UCSD-AML1 (cell line): Measurements from ENCODE around the gene ITCH.
A peak's percentile ranks its signal among the peaks of the same experiment; 100 is the strongest.

Experiments
- DNase-seq: peaks from one replicate; lab custom pipeline; 2025; ENCODE audit not compliant: unreplicated experiment; lab: John Stamatoyannopoulos, UW

The ITCH gene

DNA sequence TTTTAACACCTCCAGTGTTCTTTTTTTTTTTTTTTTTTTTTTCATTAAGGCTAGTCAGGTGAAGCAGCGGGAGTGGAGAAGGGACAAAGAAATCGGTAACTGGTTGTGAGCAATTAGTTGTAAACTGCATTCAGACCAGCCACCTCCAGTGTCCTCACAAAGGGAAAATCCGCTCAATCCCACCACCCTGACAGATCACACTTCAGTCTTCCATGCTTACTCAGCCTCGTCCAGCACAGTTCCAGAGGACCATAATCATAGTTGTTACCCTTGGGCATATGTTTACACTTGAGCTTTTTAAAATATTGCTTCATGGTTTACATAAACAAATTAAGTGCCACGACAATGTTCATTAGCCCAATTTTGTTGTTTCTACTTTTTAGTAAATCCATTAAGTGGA lies 163.4 kb downstream of the ITCH start:
- no peak for DNase-seq

DNA sequence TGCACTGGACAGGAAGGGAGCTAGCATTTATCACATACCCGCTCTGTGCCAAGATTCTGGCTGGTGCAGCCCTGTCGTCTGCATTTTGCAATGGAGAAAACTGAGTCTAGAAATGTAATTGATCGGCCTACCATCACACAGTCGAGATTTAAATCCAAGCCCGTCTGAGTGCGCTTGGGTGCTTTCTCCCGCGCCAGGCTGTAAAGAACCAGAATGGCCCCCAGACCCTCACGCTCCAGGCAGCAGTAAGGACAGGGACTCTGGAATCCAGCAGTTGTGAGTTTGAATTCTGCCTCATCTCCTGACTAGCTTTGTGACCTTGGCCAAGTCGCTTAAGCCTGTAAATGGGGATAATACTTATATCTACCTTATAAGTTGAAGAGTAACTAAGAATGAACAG lies 163.9 kb downstream of the ITCH start:
- no peak for DNase-seq

DNA sequence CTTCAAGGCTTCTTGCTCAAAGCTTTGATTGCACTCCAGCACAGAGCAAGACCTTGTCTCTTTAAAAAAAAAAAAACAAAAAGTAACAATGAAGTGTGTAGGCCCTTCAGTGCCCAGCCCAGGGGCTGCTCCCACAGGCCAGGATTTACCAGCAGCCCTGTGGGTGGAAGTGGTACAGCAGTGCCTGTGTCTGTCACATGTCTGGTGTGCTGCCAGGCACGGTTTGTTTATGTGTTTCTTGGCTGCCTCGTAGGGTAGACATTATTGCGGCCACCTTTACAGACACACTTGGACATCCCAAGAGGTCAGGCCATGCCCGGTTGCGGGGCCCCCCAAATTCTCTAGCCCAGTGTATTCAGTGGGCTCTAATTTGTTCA lies 165.8 kb downstream of the ITCH start:
- DNase-seq, result no peak

DNA sequence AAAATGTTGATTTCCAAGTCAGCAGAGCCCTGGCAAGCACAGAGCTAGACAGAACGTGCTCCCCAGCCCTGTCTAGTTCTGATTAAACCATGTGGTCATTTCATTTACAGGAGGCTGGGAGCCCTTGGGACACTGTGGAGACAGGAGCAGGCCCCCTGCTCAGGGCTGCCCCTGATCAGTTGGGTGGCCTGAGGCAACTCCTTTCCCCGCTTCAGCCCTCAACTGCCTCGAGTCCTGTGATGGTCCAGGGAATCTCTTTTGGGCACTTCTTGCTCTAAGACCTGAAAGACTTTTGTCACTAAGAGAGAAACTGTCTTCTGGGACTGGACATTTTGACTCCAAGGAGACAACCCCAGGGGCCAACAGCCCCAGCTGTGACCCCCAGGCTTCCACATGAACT lies 166.7 kb downstream of the ITCH start:
- no peak for DNase-seq

DNA sequence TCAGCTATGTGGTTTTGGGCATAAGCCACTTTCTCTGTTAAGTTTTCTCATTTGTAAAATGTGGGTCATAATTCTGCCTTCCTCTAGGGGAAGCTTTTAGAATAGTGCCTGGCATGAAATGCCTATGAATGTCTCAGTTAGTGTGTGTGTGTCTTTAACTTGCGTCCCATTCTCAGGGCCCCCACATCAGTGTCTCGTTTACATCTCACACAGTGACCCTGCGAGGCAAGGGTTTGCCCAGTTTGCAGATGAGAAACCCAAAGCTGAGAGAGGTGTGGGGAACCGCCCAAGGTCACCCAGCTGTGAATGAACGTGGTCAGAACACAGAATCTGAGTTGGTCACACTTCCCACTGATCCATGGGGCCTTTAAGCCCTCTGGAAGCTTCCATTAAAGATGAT lies 167.3 kb downstream of the ITCH start:
- no peak for DNase-seq

DNA sequence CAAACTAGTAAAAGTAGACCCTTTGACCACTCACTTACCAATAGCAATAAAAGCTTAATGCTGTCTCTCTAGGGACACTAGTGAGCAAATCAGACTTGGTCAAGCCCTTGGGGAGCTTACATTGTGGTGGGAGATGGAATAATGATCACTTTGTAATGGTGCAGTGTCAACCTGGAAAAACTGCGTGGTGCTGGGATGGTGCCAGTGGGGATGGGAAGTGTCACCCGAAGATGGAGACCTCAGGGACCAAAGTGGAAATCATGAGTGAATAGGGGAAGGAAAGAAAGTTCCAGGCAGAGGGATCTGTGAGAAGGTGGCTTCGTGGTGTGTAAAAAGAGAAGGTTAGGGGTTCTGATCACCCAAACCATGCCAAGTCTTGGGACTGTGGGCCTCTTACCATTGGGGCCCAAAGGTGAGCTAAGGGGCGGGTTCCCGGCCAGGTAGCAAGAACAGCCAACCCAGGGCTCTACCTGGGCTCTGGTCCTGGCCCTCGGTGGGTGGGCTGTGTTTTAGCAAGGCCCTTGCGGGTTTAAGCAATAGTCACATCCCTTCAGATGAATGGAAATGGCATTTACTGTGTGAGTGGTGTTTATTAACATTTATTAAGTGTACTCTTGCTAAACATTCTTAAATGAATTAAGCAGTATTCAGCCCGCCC lies 168.7 kb downstream of the ITCH start:
- no peak for DNase-seq

DNA sequence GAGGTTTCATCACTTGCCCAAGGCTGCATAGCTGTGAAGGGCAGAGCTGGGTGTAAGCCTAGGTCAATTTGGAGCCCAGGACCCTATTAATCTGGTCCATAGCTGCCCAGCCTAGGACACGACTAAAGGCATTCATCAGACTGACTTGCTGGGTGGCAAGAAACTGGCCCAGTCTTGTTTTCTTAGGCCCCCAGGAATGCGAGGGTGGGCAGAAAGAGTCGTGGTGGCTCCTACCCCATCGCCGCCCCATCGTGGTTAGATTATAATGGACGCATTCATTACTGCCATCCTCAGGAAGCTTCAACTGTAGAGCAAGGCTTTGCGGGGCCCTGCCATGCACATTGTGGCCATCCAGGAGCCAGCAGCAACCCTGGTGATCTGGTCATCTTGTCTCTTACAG lies 169.2 kb downstream of the ITCH start:
- DNase-seq, result no peak

DNA sequence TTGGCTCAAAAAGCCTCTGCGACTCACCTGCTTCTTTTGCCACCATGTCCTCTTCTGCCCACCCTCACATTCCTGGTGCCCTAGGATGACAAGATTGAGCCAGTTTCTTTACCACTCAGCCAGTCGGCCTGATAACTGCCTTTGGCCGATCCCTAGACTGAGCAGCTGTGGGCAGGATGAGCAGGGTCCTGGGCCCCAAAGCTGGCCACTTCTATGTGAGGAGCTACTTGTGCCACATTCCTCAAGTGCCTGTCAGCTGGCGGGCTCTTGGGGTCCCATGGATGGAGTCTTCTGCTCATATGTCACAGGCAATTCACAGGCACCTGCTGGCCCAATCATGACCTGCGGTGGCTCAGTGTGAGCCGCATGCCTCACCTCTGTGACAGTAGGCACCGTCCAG lies 169.7 kb downstream of the ITCH start:
- no peak for DNase-seq

DNA sequence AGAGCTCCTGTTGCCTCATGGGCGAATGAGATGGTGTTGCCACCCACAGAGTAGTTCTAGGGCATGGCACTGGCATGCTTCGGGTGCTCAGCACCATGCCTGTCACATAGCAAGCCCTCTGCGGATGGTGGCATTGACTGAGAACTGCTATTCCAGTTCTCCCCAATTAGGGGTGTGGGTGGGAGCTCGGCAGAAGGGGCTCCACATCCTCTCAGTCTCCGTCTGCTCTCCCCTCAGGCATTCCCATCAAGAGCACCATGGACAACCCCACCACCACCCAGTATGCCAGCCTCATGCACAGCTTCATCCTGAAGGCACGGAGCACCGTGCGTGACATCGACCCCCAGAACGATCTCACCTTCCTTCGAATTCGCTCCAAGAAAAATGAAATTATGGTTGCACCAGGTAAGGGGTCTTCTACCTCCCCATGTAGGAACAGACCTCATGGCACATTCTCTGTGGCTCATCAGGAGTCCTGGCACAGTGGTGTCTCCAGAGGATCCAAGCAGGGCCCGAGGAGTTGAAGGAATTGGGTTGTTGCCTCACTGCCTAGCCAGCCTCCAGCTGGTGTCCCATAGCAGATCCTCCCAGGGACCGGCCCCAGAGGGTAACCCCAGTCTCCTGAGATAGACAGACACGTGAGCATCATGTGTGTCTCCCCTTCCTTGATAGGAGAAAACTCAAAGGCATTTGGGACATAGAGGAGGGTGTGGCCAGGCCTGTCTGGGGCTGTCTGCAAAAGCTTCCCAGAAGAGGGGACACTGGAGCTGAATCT lies 171.5 kb downstream of the ITCH start:
- no peak for DNase-seq

DNA sequence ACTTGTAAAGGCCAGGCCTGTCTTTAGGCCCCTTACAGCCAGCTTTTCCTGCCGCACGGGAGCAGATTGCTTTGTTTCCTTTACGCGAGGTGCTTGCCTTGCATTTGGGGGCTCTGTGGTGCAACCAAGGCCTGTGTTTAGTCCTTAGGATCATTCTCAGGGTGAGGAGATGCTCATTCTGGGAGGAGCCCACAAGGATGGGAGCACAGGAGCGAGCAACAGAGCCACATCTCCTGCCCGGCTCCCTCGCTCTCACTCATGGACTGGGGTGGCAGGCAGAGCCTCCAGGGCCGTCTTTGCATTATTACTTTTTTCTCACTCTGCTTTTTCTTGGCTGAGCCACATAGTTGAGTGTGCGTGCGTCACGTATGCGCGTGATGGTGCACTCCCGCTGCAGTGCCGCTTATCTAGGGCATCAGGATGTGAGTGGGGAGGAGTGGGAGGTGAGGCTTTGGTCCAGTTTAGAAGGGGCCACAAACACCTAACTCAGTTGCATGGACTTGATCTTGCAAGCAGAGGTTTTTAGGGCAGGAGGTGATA lies 172.3 kb downstream of the ITCH start:
- no peak for DNase-seq

DNA sequence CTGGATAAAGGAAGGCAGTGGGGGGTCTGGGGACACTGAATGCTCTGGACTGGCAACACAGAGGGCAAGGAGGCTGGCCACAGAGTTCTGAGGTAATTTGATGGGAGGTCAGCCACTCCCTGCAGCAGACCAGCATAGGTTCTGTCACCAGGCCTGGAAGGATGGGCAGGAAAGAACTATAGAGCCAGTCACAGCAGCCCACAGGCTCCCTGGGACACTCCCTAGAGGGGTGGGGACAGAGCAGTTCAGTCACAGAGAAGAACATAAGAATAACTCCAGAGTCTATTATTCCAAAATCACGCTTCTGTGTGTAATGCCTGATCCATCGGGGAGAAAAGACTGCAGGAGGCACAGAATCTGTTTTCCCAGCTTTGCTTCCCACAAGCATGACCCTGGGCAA lies 172.8 kb downstream of the ITCH start:
- DNase-seq, result no peak

DNA sequence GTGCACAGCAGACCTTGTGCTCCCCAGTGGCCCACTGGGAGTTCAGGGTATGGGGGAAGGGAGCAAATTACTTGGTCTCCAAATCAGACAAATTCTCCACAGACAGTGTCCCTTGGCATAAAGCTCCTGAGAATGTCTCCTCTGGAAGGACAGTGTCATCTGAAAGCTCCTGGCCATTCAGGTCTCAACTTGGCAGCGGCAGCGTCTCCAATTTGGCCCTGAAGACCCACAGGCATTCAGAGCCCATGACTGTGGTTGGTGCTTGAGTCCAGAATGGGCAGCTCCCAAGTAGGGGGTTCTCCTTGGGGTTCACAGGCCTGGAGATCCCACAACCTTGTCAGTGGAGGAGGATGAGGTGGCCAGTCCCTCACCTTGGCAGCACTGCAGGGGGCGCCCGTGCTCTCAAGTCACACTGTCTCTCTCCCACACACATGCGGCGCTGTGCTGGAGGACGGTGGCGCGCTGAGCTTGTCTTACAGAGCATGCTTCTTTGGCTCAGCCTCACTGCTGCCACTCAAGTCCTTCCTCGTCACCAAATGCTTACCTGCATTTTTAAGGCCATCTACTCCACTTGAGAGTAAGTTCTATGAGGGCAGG lies 173.8 kb downstream of the ITCH start:
- DNase-seq, result peak; percentile 49

DNA sequence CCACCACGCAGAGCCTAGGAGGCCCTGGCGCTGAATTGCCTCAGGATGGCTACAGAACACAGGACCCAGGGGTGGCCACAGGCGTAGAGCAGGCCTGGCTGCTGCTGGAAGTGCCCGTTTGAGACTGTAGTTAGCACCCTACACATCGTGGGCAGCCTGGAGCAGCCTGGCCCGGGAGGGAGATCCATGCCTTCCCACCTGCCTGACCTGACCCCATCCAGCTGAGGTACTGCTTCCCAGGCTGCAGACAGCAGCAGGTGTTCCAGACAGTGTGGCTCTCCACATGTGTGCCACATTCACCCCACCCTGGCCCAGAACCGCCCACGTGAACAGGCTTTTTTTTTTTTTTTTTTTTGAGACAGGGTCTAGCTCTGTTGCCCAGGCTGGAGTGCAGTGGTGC lies 174.6 kb downstream of the ITCH start:
- no peak for DNase-seq

DNA sequence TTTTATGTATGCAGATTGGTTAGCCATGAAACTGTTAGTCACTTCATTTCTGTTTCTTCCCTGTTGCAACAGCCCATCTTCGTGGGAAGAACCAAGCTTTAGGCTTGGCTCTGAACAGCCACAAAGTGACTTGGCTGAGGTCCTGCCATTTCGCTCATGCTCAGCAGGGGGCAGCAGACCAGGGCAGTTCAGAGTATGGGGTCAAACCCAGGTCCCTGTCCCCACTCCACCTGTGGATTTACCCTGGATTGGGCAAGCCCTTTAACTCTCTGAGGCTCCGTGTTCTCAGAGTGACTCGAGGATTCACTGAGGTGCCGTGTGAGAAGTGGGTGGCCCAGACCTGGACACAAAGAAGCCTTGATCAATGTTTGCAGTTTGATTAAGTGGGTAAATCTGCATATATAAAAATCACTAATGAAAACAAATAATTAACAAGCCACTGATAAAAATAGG lies 175.6 kb downstream of the ITCH start:
- peak; percentile 45 for DNase-seq

DNA sequence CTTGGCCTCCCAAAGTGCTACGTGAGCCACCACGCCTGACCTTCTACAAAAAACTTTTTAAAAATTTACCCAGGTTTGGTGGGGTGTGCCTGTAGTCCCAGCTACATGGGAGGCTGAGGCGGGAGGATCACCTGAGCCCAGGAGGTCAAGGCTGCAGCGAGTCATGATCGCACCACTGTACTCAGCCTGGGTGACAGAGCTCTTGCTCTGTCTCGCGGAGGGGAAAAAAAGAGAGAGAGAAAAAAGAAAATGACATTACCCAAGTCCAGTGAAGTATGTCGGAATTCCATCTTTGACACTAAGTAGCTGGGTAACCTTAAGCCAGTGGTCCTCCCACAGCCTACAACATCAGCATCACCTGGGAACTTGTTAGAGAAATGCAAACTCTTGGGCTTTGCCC lies 176.7 kb downstream of the ITCH start:
- no peak for DNase-seq

DNA sequence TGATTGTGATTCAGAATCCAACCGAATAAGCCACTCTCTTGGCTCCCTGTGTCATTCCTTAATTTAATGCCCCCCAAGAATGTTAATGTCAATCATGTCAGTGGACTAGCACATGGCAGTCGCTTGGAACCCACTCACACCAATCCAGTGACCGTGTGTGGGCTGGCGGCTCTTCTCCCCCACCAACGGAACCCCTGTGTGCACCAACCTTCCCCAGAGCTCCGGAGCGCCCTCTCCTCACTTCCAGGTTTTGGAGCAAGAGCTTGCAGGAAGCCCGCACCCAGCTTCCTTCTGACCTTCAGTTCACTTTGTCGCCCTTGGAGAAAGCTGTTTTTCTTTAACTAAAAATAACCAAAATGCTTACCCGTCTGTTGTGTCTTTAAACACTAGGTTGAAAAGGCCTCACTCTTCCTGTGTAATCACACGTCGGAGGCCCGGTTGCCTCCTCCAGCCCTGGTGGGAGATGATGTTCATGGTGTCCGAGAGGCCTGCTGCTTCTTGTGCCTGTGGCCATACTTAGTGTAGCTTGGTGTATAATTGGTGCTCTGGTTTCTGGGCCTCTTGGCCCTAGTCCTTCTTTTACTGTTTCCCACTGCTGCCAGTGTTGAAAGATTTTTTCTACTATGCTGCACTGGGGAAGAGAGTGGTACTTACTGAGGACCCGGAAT lies 177.7 kb downstream of the ITCH start:
- DNase-seq, result no peak

DNA sequence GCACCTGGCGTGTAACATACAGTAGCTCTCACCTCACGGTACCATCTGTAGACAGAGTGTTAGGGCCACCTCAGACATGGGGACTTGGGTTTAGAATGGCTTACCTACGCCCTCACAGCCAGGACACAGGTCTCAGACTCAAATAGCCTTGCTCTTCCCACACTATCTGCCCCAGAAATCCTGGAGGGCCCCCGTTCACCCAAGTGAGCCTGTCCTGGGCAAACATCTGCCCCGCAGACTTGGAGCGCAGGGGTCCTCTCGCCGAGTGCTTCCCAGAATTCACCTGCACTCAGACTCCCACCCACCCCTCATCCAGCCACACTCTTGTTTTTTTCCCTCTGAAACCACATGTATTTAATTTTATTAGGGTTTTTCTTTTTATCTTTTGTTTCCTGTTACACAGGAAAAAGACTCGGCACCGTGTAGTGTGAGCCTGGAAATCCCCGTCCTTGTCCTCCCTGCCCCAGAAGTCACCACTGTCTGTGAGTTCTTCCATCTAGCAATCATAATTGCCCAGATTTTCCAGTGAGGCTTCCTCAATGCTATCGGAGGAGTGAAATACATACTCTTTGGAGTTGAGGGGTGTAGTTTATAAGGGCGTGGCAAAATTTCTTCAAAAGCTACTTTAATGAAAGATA lies 178.3 kb downstream of the ITCH start:
- DNase-seq, result no peak

DNA sequence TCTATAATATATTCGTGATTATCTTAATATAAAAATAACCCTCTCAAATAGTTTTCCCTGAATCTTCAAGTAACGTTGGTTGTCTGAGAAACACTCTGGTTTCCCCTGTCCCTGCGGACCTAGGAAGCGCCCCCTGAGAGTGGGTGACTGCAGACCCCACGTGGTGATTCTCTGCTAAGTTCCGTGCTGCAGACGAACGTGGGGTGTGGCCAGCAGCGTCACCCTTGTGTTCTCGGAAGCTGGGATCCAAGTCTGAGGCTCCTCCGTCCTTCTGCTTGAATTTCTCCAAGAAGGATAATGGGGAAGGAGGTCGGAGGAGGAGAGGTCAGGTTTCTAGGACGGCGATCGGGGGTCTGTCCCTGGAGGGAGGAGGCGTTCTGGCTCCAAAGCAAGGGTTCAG lies 178.8 kb downstream of the ITCH start:
- no peak for DNase-seq

DNA sequence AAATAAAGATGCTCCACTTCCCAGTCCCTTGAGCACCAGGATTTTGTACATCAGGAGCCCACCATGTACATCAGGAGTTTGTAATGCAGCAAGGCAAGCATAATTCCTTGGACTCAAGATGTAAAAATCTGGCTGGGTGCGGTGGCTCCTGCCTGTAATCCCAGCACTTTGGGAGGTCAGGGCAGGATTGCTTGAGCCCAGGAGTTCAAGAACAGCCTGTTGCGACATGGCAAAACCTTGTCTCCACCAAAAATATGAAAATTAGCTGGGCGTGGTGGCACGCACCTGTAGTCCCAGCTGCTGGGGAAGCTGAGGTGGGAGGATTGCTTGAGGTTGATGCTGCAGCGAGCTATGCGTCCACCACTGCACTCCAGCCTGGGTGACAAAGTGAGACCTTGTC lies 179.4 kb downstream of the ITCH start:
- DNase-seq, result no peak

DNA sequence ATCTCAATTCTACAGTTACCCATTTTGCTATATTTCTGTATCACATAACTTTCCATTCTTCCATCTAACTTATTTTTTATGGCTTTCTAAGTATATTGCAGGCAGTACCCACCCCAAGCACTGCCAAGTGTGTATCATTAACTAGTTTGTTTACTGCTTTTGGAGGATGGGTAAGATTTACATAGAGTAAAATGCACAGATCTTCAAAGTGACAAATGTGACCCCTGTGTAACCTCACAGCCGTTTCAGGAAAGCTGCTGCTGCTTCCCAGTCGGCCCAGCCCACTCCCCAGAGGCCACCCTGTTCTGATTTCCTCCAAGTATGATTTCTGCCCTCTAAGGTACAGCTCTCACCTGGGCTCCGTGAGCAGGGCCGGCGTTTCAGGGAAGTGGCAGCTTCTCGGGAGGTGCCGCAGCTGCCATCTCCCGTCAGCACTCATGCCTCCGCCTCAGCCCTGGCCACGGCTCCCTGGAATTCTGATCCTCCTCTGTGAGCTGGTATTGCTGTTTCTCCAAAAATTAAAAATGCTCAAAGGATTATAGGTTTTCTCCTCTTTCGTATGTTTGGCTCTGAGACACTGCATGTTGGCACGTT lies 180.5 kb downstream of the ITCH start:
- DNase-seq, result no peak
